CD4-positive, alpha-beta T cell (primary cell): ENCODE measurements around the gene YBX1. TPM values are rescaled to one million over a fixed set of nuclear protein-coding genes. Genes with fewer than 3 reads are reported as not detected.

ENCODE experiments used
- ATAC-seq: fragments of 200-7000 bp; cut with Tn5 transposase; one replicate; pipeline ENCODE4 v1.10.0; 2022; ENCODE audit warnings: mild to moderate bottlenecking; ENCODE audit not compliant: poor library complexity
- CTCF ChIA-PET: fragments of 350-600 bp; sonication (Branson Sonifier 250); formaldehyde crosslinking; loops from one replicate; lab custom pipeline; 2021; ENCODE audit warnings: antibody characterized with exemption, inconsistent platforms; lab: Charles Lee
- POLR2A ChIA-PET: fragments of 350-600 bp; sonication (Branson Sonifier 250); formaldehyde crosslinking; loops from one replicate; lab custom pipeline; 2021; ENCODE audit warnings: antibody characterized with exemption, inconsistent platforms; lab: Charles Lee
- DNase-seq, 14 experiments: peaks; one replicate each; pipeline ENCODE4 v3.0.0-alpha.2; 2013 to 2020; ENCODE audit warnings: mixed read lengths in 2 of 14
- H3K27ac ChIP-seq, 2 donors: one replicate each; pipeline versions ENCODE4 v1.5.1 to v1.7.0; 2013; ENCODE audit warnings: low read length in 2 of 2, low read depth in 1 of 2, mild to moderate bottlenecking in 1 of 2
- H3K27me3 ChIP-seq, 2 experiments: 1 replicate in 1 of 2; 2 replicates in 1 of 2; pipeline versions ENCODE4 v1.6.1 to v1.7.0; 2013; ENCODE audit warnings: low read length in 2 of 2, control low read depth in 1 of 2, mild to moderate bottlenecking in 1 of 2, moderate library complexity in 1 of 2; ENCODE audit not compliant: insufficient read depth in 2 of 2, control insufficient read depth in 1 of 2
- H3K36me3 ChIP-seq: one replicate; pipeline ENCODE4 v1.6.1; 2013; ENCODE audit warnings: low read length, control low read depth; ENCODE audit not compliant: insufficient read depth
- H3K4me1 ChIP-seq: one replicate; pipeline ENCODE4 v1.6.1; 2013; ENCODE audit warnings: low read length, control low read depth; ENCODE audit not compliant: insufficient read depth
- H3K4me3 ChIP-seq: one replicate; pipeline ENCODE4 v1.5.1; 2013; ENCODE audit warnings: mild to moderate bottlenecking, low read length, moderate library complexity
- H3K9me3 ChIP-seq, 2 experiments: 1 replicate in 1 of 2; 2 replicates in 1 of 2; pipeline versions ENCODE4 v1.6.1 to v1.7.0; 2013; ENCODE audit warnings: low read length in 2 of 2, mild to moderate bottlenecking in 2 of 2, control low read depth in 1 of 2, moderate library complexity in 1 of 2; ENCODE audit not compliant: control insufficient read depth in 1 of 2, insufficient read depth in 1 of 2
- H3K27ac Mint-ChIP-seq: one replicate; pipeline ENCODE4 v1.8.0; 2020; ENCODE audit warnings: mixed read lengths
- H3K27me3 Mint-ChIP-seq: one replicate; pipeline ENCODE4 v1.8.0; 2021; ENCODE audit warnings: mixed read lengths
- H3K36me3 Mint-ChIP-seq: one replicate; pipeline ENCODE4 v1.8.0; 2021; ENCODE audit warnings: low read depth, mixed read lengths
- H3K4me1 Mint-ChIP-seq: one replicate; pipeline ENCODE4 v1.8.0; 2021; ENCODE audit warnings: low read depth, mixed read lengths
- H3K4me3 Mint-ChIP-seq: one replicate; pipeline ENCODE4 v1.8.0; 2020; ENCODE audit warnings: mild to moderate bottlenecking, mixed read lengths
- H3K9me3 Mint-ChIP-seq: one replicate; pipeline ENCODE4 v1.8.0; 2020; ENCODE audit warnings: mixed read lengths
- intact Hi-C, 2 experiments: fragments of 100-400 bp; cut with DNase I in 1 of 2; cut with micrococcal nuclease in 1 of 2; formaldehyde crosslinking; loops; one replicate each; pipeline versions ENCODE4 v1.15.1 to v1.9.0; 2023 to 2025; cut with DNase I, micrococcal nuclease
- polyA plus RNA-seq, 2 donors: library from polyadenylated mRNA; unstranded; fragments of 120-200 nt; gene quantifications; one replicate each; pipeline ENCODE4 v1.2.1, GENCODE V29; 2013
- total RNA-seq, 174 experiments: library from RNA in 2 of 174; stranded (reverse) in 2 of 174; gene quantifications; one replicate each; pipeline ENCODE4 v1.2.3 and lab custom pipeline; 2021 to 2026
- TF ChIP-seq, protein P1 (sequence below): fragments of 200-600 bp; IDR thresholded peaks from one replicate; pipeline ENCODE4 v1.8.0; 2022; ENCODE audit warnings: antibody characterized with exemption, mild to moderate bottlenecking

YBX1 gene
- 100 to 1,000 TPM; 372 to 389 TPM for total RNA-seq
- polyA plus RNA-seq (2013, experiment 1 of 2): 591 TPM
- 544 TPM for polyA plus RNA-seq (2013, experiment 2 of 2)
- total RNA-seq (lab: John Stamatoyannopoulos, UW): 212 to 1,555 (median 352) reads per million in 172 experiments

DNA sequence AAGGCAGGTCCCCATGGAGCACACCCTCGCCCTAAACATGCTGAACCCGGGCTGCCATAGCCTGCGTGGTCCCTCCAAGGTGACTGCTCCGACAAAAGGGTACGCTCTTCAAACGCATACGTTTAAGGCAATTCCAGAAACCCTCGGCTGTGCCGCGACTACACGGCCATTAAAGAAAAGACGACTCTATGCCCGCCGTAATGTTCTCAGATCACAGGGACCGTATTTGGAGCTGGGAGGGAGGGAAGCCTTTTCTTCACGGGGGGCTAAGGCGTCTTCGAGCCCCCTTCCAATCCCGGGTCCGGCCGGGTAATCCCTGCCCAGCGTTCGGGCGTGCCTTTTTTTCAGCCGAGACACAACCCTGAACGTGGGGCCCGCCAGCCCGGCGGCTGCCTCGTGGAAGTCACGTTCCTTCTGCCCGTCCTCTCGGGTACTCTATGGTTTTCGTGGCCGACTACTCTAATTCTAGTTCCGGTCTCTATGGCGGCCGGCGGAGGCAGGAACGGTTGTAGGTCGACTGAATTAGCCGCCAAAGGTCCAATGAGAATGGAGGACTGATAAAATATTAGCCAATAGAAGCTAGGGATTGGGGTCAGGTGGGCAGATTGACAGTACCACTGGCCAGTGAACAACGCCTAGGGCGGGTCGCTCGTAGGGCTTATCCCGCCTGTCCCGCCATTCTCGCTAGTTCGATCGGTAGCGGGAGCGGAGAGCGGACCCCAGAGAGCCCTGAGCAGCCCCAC is at the start of gene YBX1:
TSS of gene YBX1 (plus strand) at position 678 of the 743 bp plus-strand sequence. CDS start 148 bp downstream, outside the sequence.
- Histone ChIP-seq H3K36me3 (peaks cover 14% of the 10 kb centered on the region), H3K4me3 (peak within 1 kb of the TSS; percentile 80), H3K27me3 (no peaks in the 10 kb centered on the region), H3K4me1 (peaks cover 36% of the 10 kb centered on the region), H3K9me3 (no peaks in the 10 kb centered on the region), H3K27ac (peak within 1 kb of the TSS; percentile 83 to 87)
- no peaks in the 10 kb centered on the region for H3K27me3 Mint-ChIP-seq
- ATAC-seq (peak; percentile 90), DNase-seq (peak; percentile 89 to 99 (median 93))
- H3K4me1 Mint-ChIP-seq: peaks cover 50% of the 10 kb centered on the region
- H3K36me3 Mint-ChIP-seq: peaks cover 38% of the 10 kb centered on the region
- H3K4me3 Mint-ChIP-seq: peak within 1 kb of the TSS; percentile 100
- H3K27ac Mint-ChIP-seq: peak within 1 kb of the TSS; percentile 94
- no peaks in the 10 kb centered on the region for H3K9me3 Mint-ChIP-seq
- CTCF ChIA-PET: interaction anchor here (4.7 kb wide), 1 partner anchor 25 kb away, joined by 21 read pairs; the partner anchor contains the start of gene PPIH
- POLR2A ChIA-PET: interaction anchor here (0.6 to 5.1 kb wide), 26 partner anchors 7 to 1990 kb away, joined by 3 to 171 read pairs (median 5); partner anchors contain the start of genes C1orf50, CCDC30, ERMAP and KDM4A
- intact Hi-C loops: loop anchor here (1.0 to 10.0 kb wide), 12 partner anchors 23 to 1317 kb away; partner anchors contain the start of genes FOXJ3 (in 2 of the 2), PPCS (in 2 of the 2), ZMYND12 (in 2 of the 2) and C1orf50 (in 1 of the 2)
- TF ChIP-seq, protein P1, sequence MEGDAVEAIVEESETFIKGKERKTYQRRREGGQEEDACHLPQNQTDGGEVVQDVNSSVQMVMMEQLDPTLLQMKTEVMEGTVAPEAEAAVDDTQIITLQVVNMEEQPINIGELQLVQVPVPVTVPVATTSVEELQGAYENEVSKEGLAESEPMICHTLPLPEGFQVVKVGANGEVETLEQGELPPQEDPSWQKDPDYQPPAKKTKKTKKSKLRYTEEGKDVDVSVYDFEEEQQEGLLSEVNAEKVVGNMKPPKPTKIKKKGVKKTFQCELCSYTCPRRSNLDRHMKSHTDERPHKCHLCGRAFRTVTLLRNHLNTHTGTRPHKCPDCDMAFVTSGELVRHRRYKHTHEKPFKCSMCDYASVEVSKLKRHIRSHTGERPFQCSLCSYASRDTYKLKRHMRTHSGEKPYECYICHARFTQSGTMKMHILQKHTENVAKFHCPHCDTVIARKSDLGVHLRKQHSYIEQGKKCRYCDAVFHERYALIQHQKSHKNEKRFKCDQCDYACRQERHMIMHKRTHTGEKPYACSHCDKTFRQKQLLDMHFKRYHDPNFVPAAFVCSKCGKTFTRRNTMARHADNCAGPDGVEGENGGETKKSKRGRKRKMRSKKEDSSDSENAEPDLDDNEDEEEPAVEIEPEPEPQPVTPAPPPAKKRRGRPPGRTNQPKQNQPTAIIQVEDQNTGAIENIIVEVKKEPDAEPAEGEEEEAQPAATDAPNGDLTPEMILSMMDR: no peak

- H3K9me3 Mint-ChIP-seq: no peaks in the 10 kb centered on the region
- no peak overlapping the region for H3K4me3 Mint-ChIP-seq
- H3K4me3 ChIP-seq: no peak overlapping the region
- no peaks in the 10 kb centered on the region for H3K27me3 Mint-ChIP-seq
- TF ChIP-seq, protein P1: no peak
- ATAC-seq: no peak
- no peaks in the 10 kb centered on the region for H3K4me1 ChIP-seq
- no peak overlapping the region for H3K27ac ChIP-seq
- intact Hi-C loops: no loop called here
- H3K36me3 Mint-ChIP-seq: no peaks in the 10 kb centered on the region
- H3K4me1 Mint-ChIP-seq: no peaks in the 10 kb centered on the region
- H3K36me3 ChIP-seq: no peaks in the 10 kb centered on the region
- no peak overlapping the region for H3K27ac Mint-ChIP-seq
- POLR2A ChIA-PET: interaction anchor here (0.6 kb wide), 1 partner anchor 57 kb away, joined by 3 read pairs; no protein-coding TSS in a partner anchor
- H3K9me3 ChIP-seq: no peaks in the 10 kb centered on the region
- CTCF ChIA-PET: no interaction called here
- H3K27me3 ChIP-seq: no peaks in the 10 kb centered on the region
- DNase-seq: no peak
Measured at GRCh38 chr1:42639116-42639515, 43.1 kb upstream of the YBX1 start.

DNA sequence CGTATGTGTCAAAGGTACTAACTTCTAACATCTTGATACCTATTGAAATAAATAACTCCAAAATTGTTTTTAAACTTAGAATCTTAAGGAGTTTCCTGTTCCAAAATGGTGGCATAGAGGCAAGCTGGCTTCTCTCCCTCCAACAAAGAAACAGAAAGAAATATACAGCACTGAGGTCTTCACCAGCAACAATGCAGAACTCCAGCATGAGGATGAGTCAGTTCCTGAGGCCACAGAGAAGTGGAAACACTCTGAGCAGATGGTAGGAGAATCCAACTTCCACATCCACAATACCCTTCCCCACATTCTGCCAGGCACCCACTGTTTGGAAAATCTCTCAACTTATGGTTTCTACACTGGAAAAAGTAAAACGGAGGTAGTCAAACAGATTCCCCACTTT is 36.2 kb upstream of the YBX1 start:
- H3K27ac Mint-ChIP-seq: no peak overlapping the region
- peaks cover 17% of the 10 kb centered on the region for H3K36me3 Mint-ChIP-seq
- Histone ChIP-seq H3K36me3 (no peaks in the 10 kb centered on the region), H3K4me3 (no peak overlapping the region), H3K27ac (no peak overlapping the region), H3K4me1 (no peaks in the 10 kb centered on the region), H3K9me3 (no peaks in the 10 kb centered on the region), H3K27me3 (no peaks in the 10 kb centered on the region)
- ChIA-PET POLR2A (no interaction called here), CTCF (no interaction called here)
- TF ChIP-seq, protein P1: no peak
- intact Hi-C loops: loop anchor here in 1 of 2 experiments (10.0 kb wide), 1 partner anchor 49 kb away; no protein-coding TSS in a partner anchor
- DNase-seq: no peak
- no peak overlapping the region for H3K4me3 Mint-ChIP-seq
- H3K27me3 Mint-ChIP-seq: no peaks in the 10 kb centered on the region
- no peaks in the 10 kb centered on the region for H3K4me1 Mint-ChIP-seq
- H3K9me3 Mint-ChIP-seq: peaks cover 8% of the 10 kb centered on the region
- ATAC-seq: no peak
